IgD-negative memory B cell (primary cell): Measurements from ENCODE around the gene SKP2. TPM values are rescaled to one million over a fixed set of nuclear protein-coding genes. Genes with fewer than 3 reads are reported as not detected.
"Not testable (repeated sequence)": the region's sequence is repeated elsewhere in the genome, so short reads cannot be mapped to it uniquely, and the experiment has no call there.

Experiments used
- H3K27ac Mint-ChIP-seq, 3 donors: one replicate each; pipeline ENCODE4 v1.8.0; 2020 to 2022; ENCODE audit warnings: mild to moderate bottlenecking in 3 of 3, mixed read lengths in 3 of 3, moderate library complexity in 1 of 3
- H3K27me3 Mint-ChIP-seq: one replicate; pipeline ENCODE4 v1.8.0; 2021; ENCODE audit warnings: mixed read lengths
- H3K36me3 Mint-ChIP-seq: one replicate; pipeline ENCODE4 v1.8.0; 2020; ENCODE audit warnings: mild to moderate bottlenecking, mixed read lengths
- H3K4me1 Mint-ChIP-seq, 3 donors: one replicate each; pipeline ENCODE4 v1.8.0; 2020 to 2022; ENCODE audit warnings: mixed read lengths in 3 of 3, mild to moderate bottlenecking in 1 of 3
- H3K4me3 Mint-ChIP-seq, 4 donors: one replicate each; pipeline ENCODE4 v1.8.0; 2020 to 2022; ENCODE audit warnings: mild to moderate bottlenecking in 4 of 4, mixed read lengths in 4 of 4, moderate library complexity in 3 of 4
- H3K9me3 Mint-ChIP-seq, 3 donors: one replicate each; pipeline ENCODE4 v1.8.0; 2020 to 2021; ENCODE audit warnings: mixed read lengths in 3 of 3, mild to moderate bottlenecking in 1 of 3
- polyA plus RNA-seq: library from polyadenylated mRNA; unstranded; fragments of 300-500 nt; fragmentation: Illumina TruSeq; gene quantifications from one replicate; pipeline ENCODE4 v1.2.3, GENCODE V29; 2021

SKP2 gene
- polyA plus RNA-seq: 17.3 TPM

DNA sequence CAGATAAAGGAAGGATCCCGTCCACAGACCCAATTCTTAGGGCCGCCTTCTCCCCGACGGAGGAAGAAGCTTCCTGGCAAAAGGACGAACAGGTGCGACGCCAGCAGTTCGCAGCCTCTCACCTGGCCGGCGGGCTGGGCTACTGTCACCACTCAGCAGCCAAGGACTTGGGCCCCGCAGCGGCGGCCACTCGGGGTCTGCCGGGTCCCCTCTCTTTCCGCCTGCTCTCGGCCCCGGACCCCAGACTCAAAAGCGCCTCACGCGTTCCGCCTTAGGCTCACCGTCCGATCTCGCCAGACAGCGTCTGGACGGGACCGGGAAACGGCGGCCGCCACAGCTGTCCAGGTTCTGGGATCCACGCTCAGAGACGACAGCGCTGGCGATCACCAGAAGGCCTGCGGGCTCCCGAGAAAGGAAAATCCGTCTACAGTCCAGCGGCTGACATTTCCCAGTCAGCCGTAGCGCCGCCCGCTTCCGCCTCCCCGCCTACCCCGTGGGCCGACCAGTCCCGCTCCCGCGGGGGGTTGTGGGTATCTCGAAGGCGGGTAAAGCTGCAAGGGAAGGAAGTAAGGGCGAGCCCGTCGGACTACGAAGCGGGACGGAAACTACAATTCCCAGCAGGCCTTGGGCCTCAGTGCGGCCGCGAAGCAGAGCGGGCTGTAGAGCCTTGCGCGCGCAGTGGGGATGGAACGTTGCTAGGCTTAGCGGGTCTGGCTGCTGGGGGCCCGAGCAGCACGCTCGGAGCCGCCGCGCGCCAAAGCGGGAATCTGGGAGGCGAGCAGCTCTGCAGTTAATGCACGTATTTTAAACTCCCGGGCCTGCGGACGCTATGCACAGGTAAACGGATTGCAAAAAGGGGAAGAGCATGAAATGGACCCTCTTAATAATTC is at the start of gene SKP2, which contains the start of gene LMBRD2:
Gene SKP2 (plus strand): TSS at position 678 of the 890 bp plus-strand sequence. CDS start 152 bp downstream, at position 830.
Gene LMBRD2 (minus strand): TSS at position 454 of the 890 bp plus-strand sequence. CDS start 8,538 bp downstream, outside the sequence.
- Mint-ChIP-seq H3K36me3 (no peaks in the 10 kb centered on the region), H3K4me1 (peaks cover 18 to 42% (median 36%) of the 10 kb centered on the region in 3 donors), H3K9me3 (no peaks in the 10 kb centered on the region), H3K27ac (peak within 1 kb of the TSS; percentile 47 to 97 (median 92)), H3K27me3 (no peaks in the 10 kb centered on the region), H3K4me3 (peak within 1 kb of the TSS; percentile 95 to 99 (median 98))

- Mint-ChIP-seq H3K4me3 (no peak overlapping the region), H3K9me3 (no peaks in the 10 kb centered on the region), H3K27me3 (no peaks in the 10 kb centered on the region), H3K36me3 (peaks cover 18% of the 10 kb centered on the region), H3K27ac (no peak overlapping the region), H3K4me1 (no peaks in the 10 kb centered on the region)
Measured at GRCh38 chr5:36105819-36106218, 46.1 kb upstream of the SKP2 start.

- no peak overlapping the region for H3K4me3 Mint-ChIP-seq
- H3K27ac Mint-ChIP-seq: no peak overlapping the region
- H3K27me3 Mint-ChIP-seq: no peaks in the 10 kb centered on the region
- H3K36me3 Mint-ChIP-seq: peaks cover 22% of the 10 kb centered on the region
- H3K4me1 Mint-ChIP-seq: no peaks in the 10 kb centered on the region
- H3K9me3 Mint-ChIP-seq: no peaks in the 10 kb centered on the region
Measured at GRCh38 chr5:36108758-36109460, 43.0 kb upstream of the SKP2 start.

DNA sequence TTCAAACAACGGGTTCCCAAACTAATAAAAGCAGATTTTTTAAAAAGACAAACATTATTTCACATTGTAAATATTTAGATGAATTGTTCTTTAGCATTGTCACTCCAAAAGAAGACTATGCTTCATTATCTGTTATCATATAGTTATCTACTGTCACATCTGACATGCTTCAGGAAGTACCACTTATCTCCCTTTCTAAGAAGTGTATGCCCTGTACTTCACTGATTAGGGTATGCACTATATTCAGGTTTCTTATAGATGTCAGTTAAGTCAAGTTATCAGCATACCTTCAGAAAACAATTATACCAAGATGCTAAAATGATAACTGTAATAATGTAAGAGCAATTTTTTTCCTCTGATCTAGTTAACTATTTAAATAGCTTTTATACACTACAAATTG is 40.7 kb upstream of the SKP2 start:
- H3K27ac Mint-ChIP-seq: no peak overlapping the region
- H3K36me3 Mint-ChIP-seq: peaks cover 21% of the 10 kb centered on the region
- no peaks in the 10 kb centered on the region for H3K27me3 Mint-ChIP-seq
- no peak overlapping the region for H3K4me3 Mint-ChIP-seq
- no peaks in the 10 kb centered on the region for H3K9me3 Mint-ChIP-seq
- no peaks in the 10 kb centered on the region for H3K4me1 Mint-ChIP-seq

- H3K27me3 Mint-ChIP-seq: no peaks in the 10 kb centered on the region
- H3K4me3 Mint-ChIP-seq: no peak overlapping the region
- peaks cover 4 to 18% (median 5%) of the 10 kb centered on the region in 3 donors for H3K9me3 Mint-ChIP-seq
- H3K4me1 Mint-ChIP-seq: peaks cover 0 to 6% (median 0%) of the 10 kb centered on the region in 3 donors
- H3K27ac Mint-ChIP-seq: no peak overlapping the region
- peaks cover 26% of the 10 kb centered on the region for H3K36me3 Mint-ChIP-seq
Measured at GRCh38 chr5:36125868-36126267, 26.0 kb upstream of the SKP2 start.

- Mint-ChIP-seq H3K27me3 (no peaks in the 10 kb centered on the region), H3K9me3 (peaks cover 4 to 18% (median 7%) of the 10 kb centered on the region in 3 donors), H3K36me3 (peaks cover 26% of the 10 kb centered on the region), H3K4me1 (peaks cover 0 to 10% (median 0%) of the 10 kb centered on the region in 3 donors), H3K27ac (no peak overlapping the region), H3K4me3 (peak overlapping the region in 1 of 4 donors; percentile 53)
Measured at GRCh38 chr5:36128795-36129194, 23.1 kb upstream of the SKP2 start.

DNA sequence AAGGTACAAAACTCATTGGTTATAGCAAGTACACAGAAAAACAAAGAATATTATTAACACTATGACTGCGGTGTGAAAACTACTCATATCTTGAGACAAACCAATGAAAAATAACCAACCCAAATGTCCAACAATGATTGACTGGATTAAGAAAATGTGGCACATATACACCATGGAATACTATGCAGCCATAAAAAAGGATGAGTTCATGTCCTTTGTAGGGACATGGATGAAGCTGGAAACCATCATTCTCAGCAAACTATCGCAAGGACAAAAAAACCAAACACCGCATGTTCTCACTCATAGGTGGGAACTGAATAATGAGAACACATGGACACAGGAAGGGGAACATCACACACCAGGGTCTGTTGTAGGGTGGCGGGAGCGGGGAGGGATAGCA is 22.2 kb upstream of the SKP2 start:
- H3K4me3 Mint-ChIP-seq: not testable (repeated sequence)

DNA sequence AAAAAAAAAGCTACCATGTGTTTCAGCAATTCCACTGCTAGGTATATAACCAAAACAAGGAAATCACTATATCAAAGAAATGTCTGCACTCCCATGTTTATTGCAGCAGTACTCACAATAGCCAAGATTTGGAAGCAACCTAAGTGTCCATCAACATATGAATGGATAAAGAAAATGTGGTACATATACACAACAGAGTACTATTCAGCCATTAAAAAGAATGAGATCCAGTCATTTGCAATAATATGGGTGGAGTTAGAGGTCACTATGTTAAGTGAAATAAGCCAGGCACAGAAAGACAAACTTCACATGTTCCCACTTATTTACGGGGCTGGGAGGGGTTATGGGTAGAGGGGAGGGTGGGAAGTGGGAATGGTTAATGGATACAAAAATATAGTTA is 18.9 kb upstream of the SKP2 start:
- not testable (repeated sequence) for H3K4me1 Mint-ChIP-seq, H3K27ac Mint-ChIP-seq, H3K27me3 Mint-ChIP-seq, H3K4me3 Mint-ChIP-seq
- H3K36me3 Mint-ChIP-seq: peaks cover 30% of the 10 kb centered on the region
- H3K9me3 Mint-ChIP-seq: peaks cover 5 to 18% (median 7%) of the 10 kb centered on the region in 3 donors

More for the DNA sequence above, 22.2 kb upstream of the SKP2 start:
- not testable (repeated sequence) for H3K27ac Mint-ChIP-seq, H3K27me3 Mint-ChIP-seq
- Mint-ChIP-seq H3K4me1 (peaks cover 0 to 10% (median 0%) of the 10 kb centered on the region in 3 donors), H3K36me3 (peaks cover 24% of the 10 kb centered on the region), H3K9me3 (peaks cover 4 to 18% (median 7%) of the 10 kb centered on the region in 3 donors)

GRCh38 chr5:36135988-36136387 is 15.9 kb upstream of the SKP2 start:
- Mint-ChIP-seq H3K27me3 (no peaks in the 10 kb centered on the region), H3K4me1 (peaks cover 0 to 3% (median 2%) of the 10 kb centered on the region in 3 donors), H3K9me3 (peaks cover 1 to 5% (median 4%) of the 10 kb centered on the region in 3 donors), H3K36me3 (peaks cover 16% of the 10 kb centered on the region), H3K4me3 (no peak overlapping the region), H3K27ac (peak overlapping the region in 1 of 3 donors; percentile 32)

- Mint-ChIP-seq H3K4me3 (no peak overlapping the region), H3K27ac (no peak overlapping the region), H3K36me3 (peaks cover 13% of the 10 kb centered on the region), H3K9me3 (peaks cover 1 to 5% (median 4%) of the 10 kb centered on the region in 3 donors), H3K4me1 (peaks cover 0 to 3% (median 2%) of the 10 kb centered on the region in 3 donors), H3K27me3 (no peaks in the 10 kb centered on the region)
Measured at GRCh38 chr5:36136581-36136980, 15.3 kb upstream of the SKP2 start.

GRCh38 chr5:36138900-36139683 is 12.8 kb upstream of the SKP2 start:
- peaks cover 0 to 2% (median 0%) of the 10 kb centered on the region in 3 donors for H3K4me1 Mint-ChIP-seq
- peaks cover 13% of the 10 kb centered on the region for H3K36me3 Mint-ChIP-seq
- no peak overlapping the region for H3K27ac Mint-ChIP-seq

GRCh38 chr5:36145311-36145710 is 6.6 kb upstream of the SKP2 start:
- H3K36me3 Mint-ChIP-seq: peaks cover 2% of the 10 kb centered on the region
- no peaks in the 10 kb centered on the region for H3K27me3 Mint-ChIP-seq
- no peak overlapping the region for H3K4me3 Mint-ChIP-seq
- no peak overlapping the region for H3K27ac Mint-ChIP-seq
- peaks cover 2 to 11% (median 9%) of the 10 kb centered on the region in 3 donors for H3K4me1 Mint-ChIP-seq
- H3K9me3 Mint-ChIP-seq: peaks cover 0 to 3% (median 0%) of the 10 kb centered on the region in 3 donors

More at GRCh38 chr5:36138900-36139683, 12.8 kb upstream of the SKP2 start:
- peaks cover 1 to 5% (median 2%) of the 10 kb centered on the region in 3 donors for H3K9me3 Mint-ChIP-seq
- no peak overlapping the region for H3K4me3 Mint-ChIP-seq
- H3K27me3 Mint-ChIP-seq: no peaks in the 10 kb centered on the region

DNA sequence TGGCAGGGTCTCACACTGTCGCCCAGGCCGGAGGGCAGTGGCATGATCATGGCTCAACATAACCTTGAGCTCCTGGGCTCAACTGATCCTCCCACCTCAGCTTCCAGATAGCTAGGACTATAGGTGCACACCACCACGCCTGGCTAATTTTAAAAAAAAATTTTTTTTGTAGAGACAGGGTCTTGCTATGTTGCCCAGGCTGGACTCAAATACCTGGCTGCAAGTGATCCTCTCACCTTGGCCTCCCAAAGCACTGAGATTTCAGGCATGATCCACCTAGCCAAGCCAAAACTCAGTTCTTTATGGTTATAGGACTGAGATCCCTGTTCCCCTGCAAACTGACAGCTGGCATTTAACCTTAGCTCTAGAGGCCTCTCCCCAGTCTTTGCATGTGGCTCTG is 5.5 kb upstream of the SKP2 start:
- peaks cover 5 to 18% (median 18%) of the 10 kb centered on the region in 3 donors for H3K4me1 Mint-ChIP-seq
- H3K27ac Mint-ChIP-seq: no peak overlapping the region
- no peaks in the 10 kb centered on the region for H3K27me3 Mint-ChIP-seq
- no peaks in the 10 kb centered on the region for H3K36me3 Mint-ChIP-seq
- H3K9me3 Mint-ChIP-seq: no peaks in the 10 kb centered on the region
- no peak overlapping the region for H3K4me3 Mint-ChIP-seq

GRCh38 chr5:36147681-36148080 is 4.2 kb upstream of the SKP2 start:
- Mint-ChIP-seq H3K27ac (no peak overlapping the region), H3K27me3 (no peaks in the 10 kb centered on the region), H3K36me3 (no peaks in the 10 kb centered on the region), H3K4me3 (peak overlapping the region in 1 of 4 donors; percentile 74), H3K4me1 (peaks cover 9 to 27% (median 24%) of the 10 kb centered on the region in 3 donors), H3K9me3 (no peaks in the 10 kb centered on the region)
